ENCODE data around the gene TRA2B.

The TRA2B gene

GRCh38 chr3:185930393-185931107 is 7.3 kb downstream of the TRA2B start:
- H3K4me3 ChIP-seq (ENCODE audit: low read length): no peak overlapping the region
- peaks cover 76% of the 10 kb centered on the region for H3K4me1 ChIP-seq (ENCODE audit: insufficient read depth, low read length)
- peaks cover 53% of the 10 kb centered on the region for H3K36me3 ChIP-seq (ENCODE audit: insufficient read depth, low read length)

GRCh38 chr3:185929192-185930151 is 8.3 kb downstream of the TRA2B start:
- Histone ChIP-seq H2AFZ (ENCODE audit: low read depth, low read length) (no peak overlapping the region), H3K4me3 (ENCODE audit: low read length) (no peak overlapping the region), H3K36me3 (ENCODE audit: insufficient read depth, low read length) (peaks cover 64% of the 10 kb centered on the region), H3K9me3 (ENCODE audit: low read length) (no peaks in the 10 kb centered on the region), H3K4me1 (ENCODE audit: insufficient read depth, low read length) (peaks cover 69% of the 10 kb centered on the region), H3K27me3 (ENCODE audit: insufficient read depth, low read length) (no peaks in the 10 kb centered on the region)

More at GRCh38 chr3:185930393-185931107, 7.3 kb downstream of the TRA2B start:
- Histone ChIP-seq H3K27me3 (ENCODE audit: insufficient read depth, low read length) (no peaks in the 10 kb centered on the region), H2AFZ (ENCODE audit: low read depth, low read length) (no peak overlapping the region), H3K9me3 (ENCODE audit: low read length) (no peaks in the 10 kb centered on the region)

DNA sequence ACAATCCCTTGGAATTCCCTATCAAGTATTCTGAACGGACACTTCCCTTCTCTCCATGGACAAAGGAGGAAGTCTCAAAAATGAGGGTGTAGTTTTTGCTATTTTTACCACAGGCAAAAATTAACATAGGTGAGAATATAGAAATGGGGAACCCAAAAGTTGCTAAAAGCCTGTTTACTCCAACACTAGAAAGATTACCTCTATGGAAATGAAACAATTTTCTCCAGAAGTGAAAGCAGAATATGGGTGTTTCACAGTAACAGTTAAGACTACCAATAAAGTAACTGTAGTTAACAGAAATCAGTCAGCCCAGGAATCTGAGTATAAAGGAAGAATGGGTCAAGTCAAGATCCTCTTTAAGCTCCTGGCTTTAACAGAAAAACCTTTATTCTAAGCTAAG is 9.3 kb downstream of the TRA2B start:
- H3K4me1 ChIP-seq (ENCODE audit: insufficient read depth, low read length): peaks cover 59% of the 10 kb centered on the region
- no peak overlapping the region for H3K4me3 ChIP-seq (ENCODE audit: low read length)
- H3K9me3 ChIP-seq (ENCODE audit: low read length): no peaks in the 10 kb centered on the region
- no peaks in the 10 kb centered on the region for H3K27me3 ChIP-seq (ENCODE audit: insufficient read depth, low read length)
- H3K36me3 ChIP-seq (ENCODE audit: insufficient read depth, low read length): peaks cover 74% of the 10 kb centered on the region
- no peak overlapping the region for H2AFZ ChIP-seq (ENCODE audit: low read depth, low read length)

GRCh38 chr3:185927501-185928200 is 10.2 kb downstream of the TRA2B start:
- Histone ChIP-seq H3K4me1 (ENCODE audit: insufficient read depth, low read length) (peaks cover 51% of the 10 kb centered on the region), H3K36me3 (ENCODE audit: insufficient read depth, low read length) (peaks cover 82% of the 10 kb centered on the region), H3K4me3 (ENCODE audit: low read length) (no peak overlapping the region), H2AFZ (ENCODE audit: low read depth, low read length) (no peak overlapping the region), H3K9me3 (ENCODE audit: low read length) (no peaks in the 10 kb centered on the region), H3K27me3 (ENCODE audit: insufficient read depth, low read length) (no peaks in the 10 kb centered on the region)

DNA sequence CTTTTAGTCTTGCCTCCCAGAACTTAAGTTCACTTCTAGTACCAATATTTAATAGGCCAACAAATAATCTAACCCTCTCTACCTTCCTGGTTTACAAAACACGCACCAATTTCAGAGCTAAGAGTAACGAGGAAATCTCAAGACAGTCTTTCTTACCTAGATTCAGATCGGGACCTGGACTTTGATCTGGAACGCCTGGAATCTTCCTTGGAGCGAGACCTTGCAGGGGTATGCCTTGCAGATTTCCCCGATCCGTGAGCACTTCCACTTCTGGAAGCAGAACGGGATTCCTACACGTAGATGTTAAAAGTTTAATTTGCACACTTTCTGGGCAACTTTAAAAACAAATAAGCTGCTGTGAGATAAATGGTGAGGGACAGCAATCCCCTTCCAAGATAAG is 11.4 kb downstream of the TRA2B start:
- Histone ChIP-seq H3K9me3 (ENCODE audit: low read length) (no peaks in the 10 kb centered on the region), H3K36me3 (ENCODE audit: insufficient read depth, low read length) (peaks cover 94% of the 10 kb centered on the region), H3K4me1 (ENCODE audit: insufficient read depth, low read length) (peaks cover 42% of the 10 kb centered on the region), H3K27me3 (ENCODE audit: insufficient read depth, low read length) (no peaks in the 10 kb centered on the region), H2AFZ (ENCODE audit: low read depth, low read length) (no peak overlapping the region), H3K4me3 (ENCODE audit: low read length) (no peak overlapping the region)

- no peaks in the 10 kb centered on the region for H3K9me3 ChIP-seq (ENCODE audit: low read length)
- no peak overlapping the region for H2AFZ ChIP-seq (ENCODE audit: low read depth, low read length)
- no peaks in the 10 kb centered on the region for H3K27me3 ChIP-seq (ENCODE audit: insufficient read depth, low read length)
- H3K4me3 ChIP-seq (ENCODE audit: low read length): no peak overlapping the region
- peaks cover 31% of the 10 kb centered on the region for H3K4me1 ChIP-seq (ENCODE audit: insufficient read depth, low read length)
- H3K36me3 ChIP-seq (ENCODE audit: insufficient read depth, low read length): peaks cover 96% of the 10 kb centered on the region
Measured at GRCh38 chr3:185925353-185925752, 12.5 kb downstream of the TRA2B start.

GRCh38 chr3:185924375-185924774 is 13.4 kb downstream of the TRA2B start:
- Histone ChIP-seq H2AFZ (ENCODE audit: low read depth, low read length) (no peak overlapping the region), H3K4me3 (ENCODE audit: low read length) (no peak overlapping the region), H3K9me3 (ENCODE audit: low read length) (no peaks in the 10 kb centered on the region), H3K4me1 (ENCODE audit: insufficient read depth, low read length) (peaks cover 21% of the 10 kb centered on the region), H3K36me3 (ENCODE audit: insufficient read depth, low read length) (peaks cover 96% of the 10 kb centered on the region), H3K27me3 (ENCODE audit: insufficient read depth, low read length) (no peaks in the 10 kb centered on the region)

GRCh38 chr3:185920184-185920583 is 17.6 kb downstream of the TRA2B start:
- Histone ChIP-seq H3K27me3 (ENCODE audit: insufficient read depth, low read length) (no peaks in the 10 kb centered on the region), H2AFZ (ENCODE audit: low read depth, low read length) (no peak overlapping the region), H3K36me3 (ENCODE audit: insufficient read depth, low read length) (peaks cover 100% of the 10 kb centered on the region), H3K4me3 (ENCODE audit: low read length) (no peak overlapping the region), H3K9me3 (ENCODE audit: low read length) (no peaks in the 10 kb centered on the region), H3K4me1 (ENCODE audit: insufficient read depth, low read length) (no peaks in the 10 kb centered on the region)

DNA sequence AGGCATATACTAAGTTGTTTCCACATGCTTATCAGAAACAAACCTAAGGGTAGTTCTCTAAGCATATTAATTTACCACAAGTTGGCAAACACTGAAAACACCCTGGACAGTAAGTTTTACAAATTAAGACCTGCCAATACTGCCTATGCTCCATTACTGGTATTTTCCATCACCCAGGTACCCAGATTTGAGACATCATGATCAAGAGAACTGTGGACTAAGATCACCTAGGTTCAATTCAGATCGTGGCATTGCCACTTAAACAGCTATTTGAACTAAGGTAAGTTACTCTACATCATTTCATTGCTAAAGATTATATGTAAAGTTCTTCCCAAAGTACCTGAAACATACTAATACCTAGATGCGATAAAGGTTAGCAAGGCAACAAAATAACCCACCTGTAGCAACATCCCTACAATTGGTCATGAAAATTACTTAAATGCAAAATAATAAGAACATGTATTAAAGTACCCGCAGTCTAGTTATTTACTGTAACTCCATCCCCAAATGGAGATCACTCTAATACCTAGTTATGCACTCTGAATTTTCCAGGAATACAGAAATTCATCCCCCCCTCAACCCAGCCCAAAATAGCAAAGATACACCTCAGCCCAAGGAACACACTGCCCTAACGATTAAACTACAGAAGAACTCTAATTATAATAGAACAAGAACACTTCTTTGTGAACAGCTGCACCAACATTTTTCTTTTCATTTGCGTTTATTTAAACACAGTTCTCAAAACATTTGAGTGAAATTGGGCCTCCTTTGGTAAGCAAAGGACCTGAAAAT is 21.6 kb downstream of the TRA2B start:
- no peak overlapping the region for H3K4me3 ChIP-seq (ENCODE audit: low read length)
- H2AFZ ChIP-seq (ENCODE audit: low read depth, low read length): no peak overlapping the region
- H3K4me1 ChIP-seq (ENCODE audit: insufficient read depth, low read length): no peaks in the 10 kb centered on the region
- H3K27me3 ChIP-seq (ENCODE audit: insufficient read depth, low read length): no peaks in the 10 kb centered on the region
- H3K9me3 ChIP-seq (ENCODE audit: low read length): no peaks in the 10 kb centered on the region
- H3K36me3 ChIP-seq (ENCODE audit: insufficient read depth, low read length): peaks cover 83% of the 10 kb centered on the region

GRCh38 chr3:185915642-185916041 is 22.2 kb downstream of the TRA2B start:
- Histone ChIP-seq H3K9me3 (ENCODE audit: low read length) (no peaks in the 10 kb centered on the region), H3K27me3 (ENCODE audit: insufficient read depth, low read length) (no peaks in the 10 kb centered on the region), H2AFZ (ENCODE audit: low read depth, low read length) (no peak overlapping the region), H3K36me3 (ENCODE audit: insufficient read depth, low read length) (peaks cover 77% of the 10 kb centered on the region), H3K4me1 (ENCODE audit: insufficient read depth, low read length) (no peaks in the 10 kb centered on the region), H3K4me3 (ENCODE audit: low read length) (no peak overlapping the region)

DNA sequence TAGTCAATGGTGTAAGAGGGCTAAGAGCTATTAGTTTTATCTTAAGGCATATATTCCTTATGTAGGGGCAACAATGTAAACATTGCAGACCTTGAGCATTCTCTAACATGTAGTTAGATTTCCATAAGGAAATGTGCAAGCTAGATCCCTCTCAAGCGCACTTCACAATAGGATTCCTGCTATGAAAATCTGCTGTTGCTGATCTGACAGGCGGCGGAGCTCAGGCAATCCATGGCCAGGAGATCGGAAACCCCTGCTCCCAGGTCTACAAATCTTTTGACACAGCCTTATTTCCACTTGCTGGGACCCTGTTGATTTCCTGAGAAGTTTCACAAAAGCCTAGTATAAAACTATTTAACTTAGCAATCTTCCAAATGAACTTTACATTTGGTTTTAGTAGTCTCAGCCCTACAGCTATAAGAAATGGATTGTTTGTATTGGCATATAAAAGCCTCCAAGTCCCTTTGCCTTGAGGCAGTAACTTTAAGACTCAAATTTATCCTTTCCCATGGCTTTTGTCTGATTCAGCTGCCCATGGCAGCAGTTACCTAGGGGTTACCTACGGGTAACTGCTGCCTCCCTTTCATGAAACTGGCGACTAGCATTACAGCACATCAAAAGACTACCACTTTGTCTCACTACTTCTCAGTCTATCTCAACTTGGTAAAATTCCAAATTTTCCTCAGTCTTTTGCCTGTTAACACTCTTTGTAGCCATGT is 22.7 kb downstream of the TRA2B start:
- no peak overlapping the region for H3K4me3 ChIP-seq (ENCODE audit: low read length)
- H3K36me3 ChIP-seq (ENCODE audit: insufficient read depth, low read length): peaks cover 71% of the 10 kb centered on the region
- H3K4me1 ChIP-seq (ENCODE audit: insufficient read depth, low read length): no peaks in the 10 kb centered on the region

More for the DNA sequence above, 22.7 kb downstream of the TRA2B start:
- Histone ChIP-seq H2AFZ (ENCODE audit: low read depth, low read length) (no peak overlapping the region), H3K9me3 (ENCODE audit: low read length) (no peaks in the 10 kb centered on the region), H3K27me3 (ENCODE audit: insufficient read depth, low read length) (no peaks in the 10 kb centered on the region)
